ENCODE results near the gene RBMS3.

- no peak for TF ChIP-seq CTCF (IDR thresholded peaks at IDR 0.05; ENCODE audit: insufficient read depth, low read depth, low read length)
- no peak for TF ChIP-seq EZH2 (IDR thresholded peaks at IDR 0.05; ENCODE audit: insufficient read depth, low read length)
Observed at GRCh38 chr3:29639578-29640290, 358.9 kb downstream of the RBMS3 start.
